Stimulated activated CD4-positive, alpha-beta T cell treated with anti-CD3 and anti-CD28 coated beads, Interleukin-2, amount 100 ng/mL, for 48 hours (primary cell): Measurements from ENCODE around the gene GLP1R.
A peak's percentile ranks its signal among the peaks of the same experiment; 100 is the strongest.

Experiments used
- DNase-seq, 2 donors: peaks; one replicate each; pipeline ENCODE4 v3.0.0-alpha.2; 2020

GLP1R gene

DNA sequence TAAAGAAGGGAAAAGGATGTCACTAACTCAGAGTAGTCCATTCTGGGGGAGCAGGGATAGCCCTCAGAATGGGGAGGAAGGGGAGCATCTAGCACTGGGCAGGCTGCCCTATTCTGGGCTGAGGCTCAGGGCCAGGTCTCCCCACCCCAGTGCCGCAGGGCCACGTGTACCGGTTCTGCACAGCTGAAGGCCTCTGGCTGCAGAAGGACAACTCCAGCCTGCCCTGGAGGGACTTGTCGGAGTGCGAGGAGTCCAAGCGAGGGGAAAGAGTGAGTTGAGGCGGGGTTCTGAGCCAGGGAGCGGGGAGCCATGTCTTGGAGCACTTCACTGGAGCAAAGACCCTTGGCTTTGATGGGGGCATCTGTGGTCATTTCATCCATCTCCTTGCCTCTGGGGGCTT lies 17.0 kb downstream of the GLP1R start:
- DNase-seq: no peak

DNA sequence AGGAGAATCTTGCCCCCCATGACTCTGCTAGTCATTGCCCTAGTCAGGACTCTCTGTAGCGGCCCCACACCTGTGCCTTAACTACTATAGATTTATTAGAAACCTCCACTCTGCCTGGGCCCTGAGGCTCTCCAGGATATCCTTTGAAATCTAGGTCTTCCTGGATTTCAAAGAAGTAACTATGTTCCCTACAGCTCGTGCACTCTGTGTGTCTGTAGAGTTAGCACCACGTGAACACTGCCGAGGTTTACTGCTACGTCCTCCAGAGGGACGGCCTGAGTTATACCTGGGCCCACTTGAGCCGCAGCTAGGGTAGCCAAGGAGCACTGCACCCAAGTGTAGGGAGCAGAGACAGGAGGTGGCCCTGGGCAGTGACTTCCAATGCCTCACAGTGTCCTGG lies 19.8 kb downstream of the GLP1R start:
- no peak for DNase-seq

DNA sequence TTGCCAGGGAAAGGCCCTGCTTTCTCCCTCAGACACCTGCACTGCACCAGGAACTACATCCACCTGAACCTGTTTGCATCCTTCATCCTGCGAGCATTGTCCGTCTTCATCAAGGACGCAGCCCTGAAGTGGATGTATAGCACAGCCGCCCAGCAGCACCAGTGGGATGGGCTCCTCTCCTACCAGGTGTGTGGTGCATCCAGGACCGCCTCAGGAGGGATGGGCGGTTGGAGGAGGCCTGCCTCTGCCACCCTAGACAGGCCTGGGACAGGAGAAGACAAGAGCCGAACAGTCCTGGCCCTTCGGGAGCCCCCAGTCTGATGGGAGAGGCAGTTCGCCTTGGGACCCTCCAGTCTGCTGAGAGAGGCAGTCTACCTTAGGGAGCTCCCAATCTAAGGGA lies 24.2 kb downstream of the GLP1R start:
- no peak for DNase-seq

DNA sequence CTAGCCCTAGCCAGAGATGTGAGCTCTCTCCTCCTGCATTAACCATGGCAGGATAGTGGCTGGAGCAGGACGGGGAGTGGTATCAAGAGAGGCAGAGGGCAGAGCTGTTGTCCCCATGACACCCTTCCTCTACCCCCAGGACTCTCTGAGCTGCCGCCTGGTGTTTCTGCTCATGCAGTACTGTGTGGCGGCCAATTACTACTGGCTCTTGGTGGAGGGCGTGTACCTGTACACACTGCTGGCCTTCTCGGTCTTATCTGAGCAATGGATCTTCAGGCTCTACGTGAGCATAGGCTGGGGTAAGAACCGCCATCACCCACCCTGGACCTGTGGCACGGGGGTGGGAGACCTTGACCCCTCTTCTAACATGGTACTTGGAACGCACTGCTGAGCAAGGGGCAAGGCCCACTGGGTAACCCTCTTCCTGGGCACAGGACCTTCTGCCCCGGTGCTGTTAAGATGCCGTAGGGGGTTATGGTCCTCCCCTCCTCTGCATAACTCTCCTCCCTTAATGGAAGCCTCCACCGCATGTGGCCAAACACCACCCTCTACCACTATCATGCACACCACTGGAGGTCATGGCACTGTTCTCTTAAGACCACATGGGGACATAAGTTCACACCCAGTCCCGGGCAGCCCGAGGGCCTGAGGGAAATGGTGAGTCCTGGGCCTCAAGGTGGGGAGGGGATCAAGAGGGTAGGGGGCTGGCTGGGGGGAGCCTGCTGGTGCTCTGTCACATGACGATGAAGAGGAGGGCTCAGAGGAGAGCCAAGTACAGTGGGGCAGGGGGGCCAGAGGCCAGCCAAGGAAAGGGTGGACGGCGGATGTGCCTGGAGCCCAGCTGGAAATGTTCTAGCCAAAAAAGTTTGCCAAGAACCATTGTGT lies 25.1 kb downstream of the GLP1R start:
- no peak for DNase-seq

DNA sequence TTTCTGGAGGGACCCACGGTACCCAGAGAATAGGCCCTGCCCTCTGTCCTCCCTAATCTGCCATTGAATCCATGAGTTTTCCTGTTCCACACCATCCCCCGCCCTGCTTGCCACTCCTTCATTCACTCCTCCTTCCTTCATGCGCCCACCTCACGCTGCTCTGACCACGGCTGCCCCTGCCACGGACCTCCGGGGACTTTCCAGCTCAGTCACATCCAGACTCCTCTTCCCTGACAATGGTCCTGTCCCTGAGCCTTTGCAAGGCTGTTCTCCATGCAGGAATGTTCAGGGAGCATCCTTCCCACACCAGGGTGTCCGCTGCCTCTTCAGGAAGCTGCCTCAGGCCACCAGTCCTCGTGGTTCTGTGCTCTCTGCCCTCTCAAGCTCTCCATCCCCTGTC lies 25.9 kb downstream of the GLP1R start:
- DNase-seq: no peak

DNA sequence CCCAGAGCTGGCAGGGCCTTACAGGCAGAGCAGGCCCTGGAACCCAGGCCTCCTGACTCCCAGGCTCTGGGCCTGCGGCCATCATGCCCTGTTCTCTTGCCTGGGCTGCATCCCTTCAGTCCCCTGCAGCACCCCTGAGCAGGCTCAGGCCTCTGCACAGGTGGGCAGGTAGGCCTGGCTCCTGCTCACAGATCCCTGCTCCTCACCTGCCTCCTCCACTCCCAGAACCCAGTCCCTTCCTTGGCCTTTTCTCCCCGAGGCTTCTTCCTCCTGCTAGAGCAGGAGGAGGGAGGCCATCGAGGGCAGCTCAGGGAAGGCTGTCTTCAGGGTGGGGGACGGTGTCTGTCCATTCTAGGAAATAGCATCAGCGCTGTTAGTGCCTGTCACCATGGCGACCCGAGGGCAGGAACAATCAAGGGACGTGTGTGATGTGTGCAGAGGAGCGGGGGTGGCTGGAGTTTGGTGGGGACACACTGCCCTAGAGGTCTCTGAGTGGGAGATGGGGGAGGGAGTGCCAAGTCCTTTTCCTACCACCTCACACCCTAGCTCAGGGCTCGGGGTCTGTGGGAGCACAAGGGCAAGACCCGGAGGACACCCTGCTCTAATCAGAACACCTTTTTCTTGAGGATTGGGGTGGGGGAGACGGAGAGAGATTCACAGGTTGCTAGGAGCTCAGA lies 26.6 kb downstream of the GLP1R start:
- no peak for DNase-seq

DNA sequence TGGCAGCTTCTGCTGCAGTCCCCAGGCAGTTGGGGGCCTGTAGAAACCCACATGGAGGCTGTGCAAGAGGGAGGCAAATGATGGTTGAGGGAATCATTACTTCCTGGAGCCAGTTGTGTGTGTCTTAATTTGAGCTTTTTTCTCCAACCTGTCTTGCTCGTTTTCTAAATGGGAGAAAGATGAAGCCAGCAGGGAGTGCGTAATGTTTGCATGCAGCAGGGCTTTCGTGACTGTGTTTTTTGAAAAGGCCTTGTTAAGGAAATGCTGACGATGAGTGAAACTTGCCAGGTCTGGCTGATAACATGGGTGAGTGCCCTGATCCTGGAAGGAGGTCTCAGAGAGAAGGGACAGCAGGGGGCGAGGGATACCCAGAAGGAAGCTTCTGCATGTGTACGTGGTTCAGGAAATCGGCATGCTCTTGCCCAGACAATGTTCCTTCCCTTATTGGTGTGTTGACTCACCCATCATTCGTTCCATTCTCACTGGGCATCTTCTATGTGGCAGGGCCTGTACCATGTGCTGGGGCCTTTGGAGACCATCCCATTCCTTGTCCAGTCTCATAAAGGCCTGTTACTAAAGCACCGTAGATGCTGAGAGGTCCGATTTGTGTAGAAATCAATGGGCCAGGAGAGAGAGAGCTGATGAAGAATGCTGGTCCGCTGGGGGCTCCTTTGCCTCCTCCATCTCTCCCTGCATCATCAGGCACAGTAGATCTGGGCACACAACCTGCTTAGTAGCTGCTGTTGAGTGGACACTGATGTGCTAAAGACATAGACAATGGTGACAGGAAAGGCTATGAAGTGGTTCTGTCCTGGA lies 27.4 kb downstream of the GLP1R start:
- no peak for DNase-seq

DNA sequence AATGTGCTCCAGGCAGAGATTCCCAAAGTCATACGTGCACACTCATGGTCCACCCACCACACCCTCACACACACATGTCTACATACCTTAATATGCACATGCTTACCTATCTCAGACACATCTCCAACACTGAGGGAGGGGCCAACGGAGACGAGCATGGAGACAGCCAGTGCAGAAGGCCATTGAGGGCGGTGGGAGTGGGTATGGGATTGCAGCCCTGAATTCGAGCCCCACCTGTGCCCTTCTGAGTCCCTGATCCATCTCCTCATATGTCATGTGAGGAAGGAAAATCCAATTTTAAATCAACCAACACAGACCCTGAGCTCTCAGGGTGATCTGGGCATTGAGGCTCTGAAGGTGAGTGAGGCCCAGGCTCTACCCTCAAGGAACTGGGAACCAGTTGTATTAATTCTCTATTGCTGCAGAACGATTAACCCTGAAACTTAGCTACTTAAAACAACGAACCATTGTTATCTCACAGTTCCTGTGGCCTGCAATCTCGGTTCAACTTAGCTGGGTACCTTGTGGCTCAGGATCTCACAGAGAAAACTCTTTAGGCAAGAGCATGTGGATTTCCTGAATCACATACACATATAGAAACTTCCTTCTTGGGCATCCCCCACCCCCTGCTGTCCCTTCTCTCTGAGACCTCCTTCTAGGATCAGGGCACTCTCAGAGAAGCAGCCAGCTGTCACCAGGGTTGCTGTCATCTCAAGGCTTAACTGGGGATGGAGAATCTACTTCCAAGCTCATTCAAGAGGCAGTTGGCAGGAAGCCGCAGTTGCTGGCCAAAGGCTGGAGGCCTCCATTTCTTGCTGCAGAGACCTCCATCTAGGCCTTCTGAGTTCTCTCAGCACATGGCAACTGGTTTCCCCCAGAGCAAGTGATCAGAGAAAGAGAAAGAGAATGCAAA lies 28.3 kb downstream of the GLP1R start:
- DNase-seq: no peak

DNA sequence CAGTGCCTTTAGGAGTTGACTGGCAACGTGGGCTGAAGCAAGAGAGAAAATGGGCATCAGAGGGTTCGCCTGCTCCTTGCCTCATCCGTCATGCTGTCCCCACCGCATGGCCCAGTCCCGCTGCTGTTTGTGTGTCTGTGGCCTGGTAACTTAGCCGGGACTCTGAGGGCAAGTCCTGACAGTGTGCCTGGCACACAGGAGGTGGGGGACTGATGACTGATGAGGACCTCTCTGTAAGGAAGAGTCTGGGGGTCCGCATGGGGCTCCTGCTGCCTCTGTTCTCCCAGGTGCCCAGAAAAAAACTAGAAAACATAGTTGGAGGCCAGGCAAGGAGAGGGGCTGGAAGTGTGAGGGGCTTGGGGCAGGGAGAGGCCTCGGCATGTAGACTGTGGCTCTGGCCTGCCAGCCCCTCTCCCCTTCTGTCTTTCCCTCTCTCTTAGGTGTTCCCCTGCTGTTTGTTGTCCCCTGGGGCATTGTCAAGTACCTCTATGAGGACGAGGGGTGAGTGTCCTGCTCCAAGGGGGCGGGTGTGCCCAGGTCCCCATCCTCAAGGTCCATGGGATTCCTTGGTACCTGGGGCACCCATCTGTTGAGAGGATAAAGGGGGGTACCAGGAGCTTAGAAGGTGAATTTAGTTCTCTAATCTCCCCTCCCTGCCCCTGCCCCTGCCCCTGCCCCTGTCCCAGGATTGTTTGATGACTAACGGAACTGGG lies 29.5 kb downstream of the GLP1R start:
- DNase-seq: no peak

DNA sequence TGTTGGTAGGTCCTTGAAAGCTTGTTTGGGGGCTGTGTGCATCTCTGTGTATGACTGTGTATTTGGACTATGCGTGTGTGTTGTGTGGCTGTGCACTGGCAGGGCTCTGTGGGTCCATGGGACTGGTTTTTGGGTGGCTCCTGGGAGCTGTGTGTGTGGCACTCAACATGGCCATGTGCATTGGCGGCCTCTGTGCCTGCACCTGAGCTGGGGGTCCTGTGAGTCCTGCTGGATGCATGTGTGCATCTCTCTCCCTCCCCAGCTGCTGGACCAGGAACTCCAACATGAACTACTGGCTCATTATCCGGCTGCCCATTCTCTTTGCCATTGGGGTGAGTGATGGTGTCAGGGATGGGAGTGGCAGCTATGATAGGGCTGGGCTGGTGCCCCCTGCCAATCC lies 30.1 kb downstream of the GLP1R start:
- no peak for DNase-seq

DNA sequence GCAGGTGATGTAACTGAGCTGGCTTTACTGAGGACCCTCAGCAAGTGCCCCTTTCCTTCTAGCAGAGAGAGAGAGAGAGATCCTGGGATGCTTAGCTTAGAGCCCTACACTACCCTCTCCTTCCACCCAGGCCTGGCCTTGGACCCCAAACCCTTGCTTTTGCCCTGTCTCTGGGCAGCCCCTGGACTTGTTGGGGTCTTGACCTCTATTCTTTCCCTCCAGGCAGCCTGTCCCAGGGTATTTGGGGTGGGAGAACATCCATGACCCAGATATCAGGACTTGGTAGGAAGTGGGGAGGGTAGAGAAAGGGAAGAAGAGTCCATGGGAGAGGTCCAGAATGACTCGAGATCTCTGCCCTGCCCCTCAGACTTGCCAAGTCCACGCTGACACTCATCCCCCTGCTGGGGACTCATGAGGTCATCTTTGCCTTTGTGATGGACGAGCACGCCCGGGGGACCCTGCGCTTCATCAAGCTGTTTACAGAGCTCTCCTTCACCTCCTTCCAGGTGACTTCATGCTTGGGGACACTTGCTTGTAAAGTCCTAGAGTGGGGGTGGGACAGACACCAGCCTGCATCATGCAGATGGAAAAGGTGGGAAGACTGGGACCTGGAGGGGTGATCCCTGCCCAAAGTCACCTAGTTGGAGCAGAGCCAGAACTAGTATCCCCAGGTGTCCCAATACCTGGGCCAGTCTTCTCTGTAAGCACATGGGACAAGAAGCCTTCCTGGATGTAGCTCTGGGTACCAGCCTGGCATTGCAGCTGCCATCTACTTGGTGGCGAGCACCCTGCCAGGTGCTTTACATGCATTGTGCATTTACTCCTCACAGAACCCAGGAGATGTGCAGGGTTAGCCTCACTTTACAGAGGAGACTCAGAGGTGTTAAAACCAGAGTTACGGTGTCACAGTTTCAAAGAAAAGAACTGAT lies 30.9 kb downstream of the GLP1R start:
- DNase-seq: no peak

DNA sequence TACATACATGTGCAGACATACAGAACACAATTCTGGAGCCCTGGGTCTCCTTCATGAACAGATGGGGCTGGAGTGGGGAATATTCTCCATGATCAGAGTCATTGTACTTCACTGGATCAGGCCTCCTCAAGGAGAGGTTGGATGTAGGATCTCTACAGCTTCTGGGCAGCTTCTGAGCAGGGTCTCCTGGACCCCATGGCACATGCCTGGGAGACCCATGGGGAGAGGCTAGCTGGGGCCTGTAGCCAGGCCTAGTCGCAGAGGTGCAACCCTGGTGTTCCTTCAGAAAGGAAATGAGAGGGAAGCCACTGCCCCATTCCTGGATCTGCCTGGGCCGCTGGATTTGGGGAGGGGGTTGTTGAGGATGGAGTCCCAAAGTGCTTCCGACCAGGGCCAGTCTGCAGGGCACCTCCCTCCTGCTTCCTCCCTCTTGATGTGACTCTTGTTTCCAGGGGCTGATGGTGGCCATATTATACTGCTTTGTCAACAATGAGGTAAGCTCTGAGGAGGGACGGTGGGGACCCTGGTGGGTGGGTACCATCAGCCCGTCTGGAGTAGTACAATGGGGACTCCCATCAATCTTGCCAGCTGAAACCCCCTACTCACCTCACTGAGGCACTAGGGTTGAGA lies 31.8 kb downstream of the GLP1R start:
- DNase-seq: no peak

DNA sequence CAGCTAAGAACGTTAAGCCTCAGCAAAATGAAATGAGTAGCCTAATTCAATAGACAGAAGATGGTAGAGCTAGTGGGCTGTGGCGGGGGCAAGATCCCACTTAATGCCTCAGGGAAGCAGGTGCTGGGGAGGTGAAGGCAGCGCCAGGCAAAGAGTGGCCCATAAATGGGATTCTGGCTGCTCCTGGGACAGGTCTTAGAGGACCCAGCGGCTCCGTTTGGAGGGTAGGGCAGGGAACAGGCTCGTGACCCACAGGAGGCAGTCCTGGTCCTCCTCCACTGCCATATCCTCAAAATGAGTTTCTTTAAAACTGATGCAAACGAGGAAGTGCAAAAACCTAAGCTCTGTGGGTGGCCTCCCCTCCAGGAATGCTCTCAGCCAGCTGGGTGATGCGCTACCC lies 33.7 kb downstream of the GLP1R start:
- DNase-seq: no peak

DNA sequence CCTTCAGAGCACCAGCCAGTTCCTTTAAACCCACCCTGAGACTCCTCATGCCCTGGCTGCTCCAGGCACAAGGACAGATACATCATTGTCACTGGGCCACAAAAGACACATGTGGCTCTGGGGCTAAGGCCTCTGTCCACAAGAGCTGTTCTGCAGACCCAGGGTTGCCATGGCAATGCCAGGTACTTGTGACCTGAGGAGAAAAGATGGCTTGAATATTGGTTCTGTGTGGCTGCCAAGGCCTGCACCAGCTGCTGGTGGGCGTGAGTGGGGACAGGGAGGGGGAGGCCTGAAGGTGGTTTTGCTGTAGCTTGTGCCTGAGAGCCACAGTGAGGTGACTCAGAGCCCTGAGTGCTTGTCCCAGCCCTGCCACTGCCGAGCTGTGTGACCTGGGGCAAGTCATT lies 34.7 kb downstream of the GLP1R start:
- DNase-seq: no peak

DNA sequence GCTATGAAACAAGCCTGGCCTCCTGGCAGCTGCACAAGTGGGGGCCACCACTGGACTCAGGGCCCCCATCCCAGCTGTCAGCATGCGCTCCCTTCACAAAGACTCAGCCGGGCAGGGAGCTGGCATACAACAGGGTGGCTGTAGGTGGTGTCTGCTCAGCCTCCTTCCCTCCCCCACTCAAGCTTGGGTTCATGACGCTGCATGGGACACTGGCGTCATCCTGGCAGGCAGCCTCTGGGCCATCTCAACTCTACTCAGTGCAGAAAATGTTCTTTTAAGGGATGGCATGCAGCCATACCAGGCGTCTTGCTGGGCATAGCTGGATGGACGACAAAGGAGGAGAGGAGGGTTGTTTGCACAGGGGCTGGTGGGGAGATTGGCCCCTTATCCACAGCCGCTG lies 35.9 kb downstream of the GLP1R start:
- DNase-seq: no peak

DNA sequence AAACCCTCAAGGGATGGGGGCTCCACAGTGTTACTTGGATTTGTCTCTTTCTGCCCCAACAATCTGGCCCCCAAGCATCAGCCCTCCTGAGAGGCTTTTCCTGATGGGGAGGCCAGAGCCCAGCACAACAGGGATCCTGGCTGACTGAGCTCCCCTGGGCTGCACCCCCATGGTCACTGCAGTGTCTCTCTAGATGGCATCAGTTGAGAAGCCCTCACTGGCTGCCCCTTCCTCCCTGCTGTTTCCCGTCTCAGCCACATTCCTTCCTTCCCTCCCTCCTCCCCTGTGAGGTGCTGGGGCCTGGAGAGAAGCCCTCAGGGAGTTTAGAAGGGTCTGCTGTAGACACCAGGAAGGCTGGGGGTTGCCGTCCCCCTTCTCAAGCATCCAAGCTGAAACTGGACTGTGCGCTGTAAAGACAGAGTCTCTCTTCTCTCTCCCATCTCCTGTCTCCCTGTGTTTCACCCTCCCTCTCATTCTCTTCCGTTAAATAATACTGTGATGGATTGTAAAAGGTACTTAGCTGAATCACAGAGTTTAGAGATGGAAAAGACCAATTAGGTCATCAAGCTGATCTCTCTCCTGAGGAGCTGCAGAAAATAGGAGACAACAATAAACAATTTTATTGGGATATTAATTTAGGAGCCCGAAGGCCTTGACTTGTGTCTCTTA lies 36.7 kb downstream of the GLP1R start:
- no peak for DNase-seq

DNA sequence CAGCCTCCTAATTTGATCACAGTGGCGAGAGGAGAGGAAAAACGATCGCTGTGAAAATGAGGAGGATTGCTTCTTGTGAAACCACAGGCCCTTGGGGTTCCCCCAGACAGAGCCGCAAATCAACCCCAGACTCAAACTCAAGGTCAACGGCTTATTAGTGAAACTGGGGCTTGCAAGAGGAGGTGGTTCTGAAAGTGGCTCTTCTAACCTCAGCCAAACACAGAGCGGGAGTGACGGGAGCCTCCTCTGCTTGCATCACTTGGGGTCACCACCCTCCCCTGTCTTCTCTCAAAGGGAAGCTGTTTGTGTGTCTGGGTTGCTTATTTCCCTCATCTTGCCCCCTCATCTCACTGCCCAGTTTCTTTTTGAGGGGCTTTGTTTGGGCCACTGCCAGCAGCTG lies 37.7 kb downstream of the GLP1R start:
- peak in 1 of 2 donors; percentile 32 for DNase-seq

DNA sequence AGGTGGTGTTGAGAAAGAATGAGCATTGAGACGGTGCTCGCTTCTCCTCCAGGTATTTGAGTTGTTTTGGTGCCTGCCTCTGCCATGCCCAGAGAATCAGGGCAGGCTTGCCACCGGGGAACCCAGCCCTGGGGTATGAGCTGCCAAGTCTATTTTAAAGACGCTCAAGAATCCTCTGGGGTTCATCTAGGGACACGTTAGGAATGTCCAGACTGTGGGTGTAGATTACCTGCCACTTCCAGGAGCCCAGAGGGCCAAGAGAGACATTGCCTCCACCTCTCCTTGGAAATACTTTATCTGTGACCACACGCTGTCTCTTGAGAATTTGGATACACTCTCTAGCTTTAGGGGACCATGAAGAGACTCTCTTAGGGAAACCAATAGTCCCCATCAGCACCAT lies 38.1 kb downstream of the GLP1R start:
- no peak for DNase-seq

DNA sequence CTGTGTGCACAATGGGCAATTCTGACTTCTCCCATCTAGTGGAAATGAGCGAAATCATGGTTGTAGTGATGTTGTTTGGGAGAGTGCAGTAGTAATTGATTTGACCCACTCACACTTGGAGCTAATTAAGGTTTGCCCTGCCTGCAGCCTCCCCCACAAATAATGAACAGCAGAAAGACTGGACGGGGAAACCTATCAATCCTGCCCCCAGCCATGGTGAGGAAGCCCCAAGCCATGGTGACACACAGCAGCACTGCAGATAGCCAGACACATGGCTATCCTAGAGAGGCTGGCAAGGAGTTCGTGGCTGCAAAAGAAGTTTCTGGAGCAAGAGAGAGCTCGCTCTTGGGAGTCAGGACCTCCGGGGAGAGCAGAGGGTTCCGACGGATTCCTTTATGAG lies 38.6 kb downstream of the GLP1R start:
- no peak for DNase-seq

DNA sequence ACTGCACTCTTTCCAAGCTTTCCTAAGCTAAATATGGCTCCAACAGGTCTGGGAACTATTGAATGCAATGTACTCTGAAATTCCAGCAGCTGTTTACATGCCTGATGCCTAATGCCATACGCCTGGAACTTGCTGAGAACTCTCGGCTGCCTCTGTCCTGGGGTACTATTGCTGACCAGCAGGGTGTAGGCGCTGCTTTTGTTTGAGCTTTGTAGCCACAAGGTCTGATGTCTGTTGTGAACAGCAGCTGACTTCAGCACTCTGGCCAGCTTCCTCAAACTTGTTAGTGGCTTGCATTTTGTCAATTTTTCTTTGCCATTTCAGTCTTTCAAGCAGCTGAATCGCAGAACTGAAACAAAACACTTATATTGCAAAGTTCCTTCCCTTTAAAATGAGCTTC lies 39.8 kb downstream of the GLP1R start:
- no peak for DNase-seq
